GM21360 (cell line): ENCODE data around the gene GIMAP1.
"Not testable (repeated sequence)": the region's sequence is repeated elsewhere in the genome, so short reads cannot be mapped to it uniquely, and the experiment has no call there.

ENCODE experiments used
- ATAC-seq: cut with Tn5 transposase; IDR thresholded peaks from one replicate; pipeline ENCODE4 v1.9.1; 2021; ENCODE audit warnings: mild to moderate bottlenecking, moderate library complexity; ENCODE audit not compliant: unreplicated experiment

GIMAP1 gene

DNA sequence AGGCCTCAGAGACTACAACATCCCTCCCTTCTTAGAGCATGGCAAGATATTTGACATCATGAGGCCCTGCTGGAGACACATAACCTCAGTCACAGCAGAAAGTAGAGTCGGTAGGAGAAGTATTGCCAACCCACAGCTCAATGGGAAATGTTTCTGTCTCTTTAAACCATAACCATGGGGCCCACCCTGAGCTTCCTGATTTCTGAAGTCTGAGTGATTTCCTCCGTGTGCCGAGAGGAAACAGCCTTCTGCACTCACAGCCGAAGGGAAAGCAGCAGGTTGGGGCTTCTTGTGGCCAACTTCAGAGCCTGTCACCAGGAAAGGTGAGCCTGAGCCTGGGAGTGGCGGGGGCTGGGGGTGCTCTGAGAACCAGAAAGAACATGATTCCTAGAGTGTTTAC lies at the start of gene GIMAP1:
Gene GIMAP1, plus strand, starts transcription at position 246 of the 400 bp plus-strand sequence. CDS start 2,435 bp downstream, outside the sequence.
- ATAC-seq, result peak; percentile 62

DNA sequence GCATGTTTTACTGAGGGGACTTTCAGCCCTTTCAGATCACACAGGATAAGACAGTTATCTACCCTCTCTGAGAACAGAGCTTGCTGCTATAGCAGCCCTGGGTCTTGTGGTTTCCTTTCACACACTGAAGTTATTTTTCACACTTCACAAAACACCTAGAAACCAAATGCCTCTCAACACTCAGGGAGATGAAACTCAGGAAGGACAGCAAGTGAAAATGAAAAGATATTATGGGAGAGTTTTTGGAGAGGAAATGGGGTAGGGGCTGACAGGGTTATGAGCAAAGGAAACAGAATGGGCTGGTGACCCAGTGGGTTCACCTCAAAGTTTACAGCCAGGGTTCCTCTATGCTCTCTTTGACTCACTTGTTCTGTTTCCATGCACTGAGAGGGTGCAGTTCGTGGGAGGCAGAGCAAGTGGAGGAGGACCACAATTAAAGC lies 47.9 kb upstream of the GIMAP1 start:
- ATAC-seq, result peak; percentile 75

DNA sequence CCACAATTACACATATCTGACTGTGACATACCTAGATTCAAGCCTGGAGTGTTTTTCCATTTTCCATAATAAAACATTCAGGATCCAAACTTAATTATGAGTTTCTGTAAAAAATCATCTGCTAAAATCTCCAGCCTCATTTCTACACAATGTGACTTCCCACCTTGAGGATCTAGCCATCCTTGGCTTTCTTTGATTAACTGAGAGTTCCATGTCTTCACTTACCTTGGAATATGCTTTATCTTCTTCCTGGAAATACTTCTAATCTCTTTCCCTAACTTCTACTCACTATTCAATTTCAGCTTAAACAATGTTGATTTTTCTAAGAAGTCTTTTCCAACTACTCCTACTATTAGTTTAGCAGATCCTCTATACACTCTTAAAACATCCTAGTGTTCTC lies 47.4 kb upstream of the GIMAP1 start:
- ATAC-seq, result no peak

DNA sequence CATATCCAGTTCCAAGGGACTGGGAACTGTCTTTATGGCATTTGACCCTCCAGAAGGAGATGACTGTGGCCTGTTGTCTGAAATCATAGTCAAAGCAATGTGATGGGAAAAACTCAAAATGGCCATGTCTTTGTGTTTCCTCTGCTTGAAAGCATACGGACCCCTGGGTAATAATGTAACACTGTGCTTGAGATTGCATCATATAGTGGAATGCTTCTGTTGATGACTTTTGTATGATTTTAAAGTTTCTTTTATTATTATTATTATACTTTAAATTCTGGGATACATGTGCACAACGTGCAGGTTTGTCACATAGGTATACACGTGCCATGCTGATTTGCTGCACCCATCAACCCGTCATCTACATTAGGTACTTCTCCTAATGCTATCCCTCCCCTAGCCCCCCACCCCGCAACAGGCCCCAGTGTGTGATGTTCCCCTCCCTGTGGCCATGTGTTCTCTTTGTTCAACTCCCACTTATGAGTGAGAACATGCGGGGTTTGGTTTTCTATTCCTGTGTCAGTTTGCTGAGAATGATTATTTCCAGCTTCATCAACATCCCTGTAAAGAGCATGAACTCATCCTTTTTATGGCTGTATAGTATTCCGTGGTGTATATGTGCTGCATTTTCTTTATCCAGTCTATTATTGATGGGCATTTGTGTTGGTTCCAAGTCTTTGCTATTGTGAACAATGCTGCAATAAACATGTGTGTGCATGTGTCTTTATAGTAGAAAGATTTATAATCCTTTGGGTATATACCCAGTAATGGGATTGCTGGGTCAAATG lies 44.4 kb upstream of the GIMAP1 start:
- ATAC-seq, result not testable (repeated sequence)

DNA sequence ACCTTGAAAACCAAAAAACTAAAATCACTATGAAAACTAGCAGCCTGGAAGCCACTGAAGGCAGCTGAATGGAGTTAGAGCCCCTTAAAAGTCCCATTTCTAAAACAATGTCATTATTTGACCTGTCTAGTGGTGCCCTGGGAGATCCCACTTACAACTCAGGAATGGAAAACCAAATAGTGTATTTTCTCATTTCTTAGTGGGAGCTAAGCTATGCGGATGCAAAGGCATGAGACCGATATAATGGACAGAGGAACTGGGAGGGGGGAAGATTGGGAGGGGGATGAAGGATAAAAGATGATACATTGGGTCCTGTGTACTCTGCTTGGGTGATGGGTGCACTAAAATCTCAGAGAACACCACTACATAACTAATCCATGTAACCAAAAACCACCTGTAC lies 40.7 kb upstream of the GIMAP1 start:
- no peak for ATAC-seq

DNA sequence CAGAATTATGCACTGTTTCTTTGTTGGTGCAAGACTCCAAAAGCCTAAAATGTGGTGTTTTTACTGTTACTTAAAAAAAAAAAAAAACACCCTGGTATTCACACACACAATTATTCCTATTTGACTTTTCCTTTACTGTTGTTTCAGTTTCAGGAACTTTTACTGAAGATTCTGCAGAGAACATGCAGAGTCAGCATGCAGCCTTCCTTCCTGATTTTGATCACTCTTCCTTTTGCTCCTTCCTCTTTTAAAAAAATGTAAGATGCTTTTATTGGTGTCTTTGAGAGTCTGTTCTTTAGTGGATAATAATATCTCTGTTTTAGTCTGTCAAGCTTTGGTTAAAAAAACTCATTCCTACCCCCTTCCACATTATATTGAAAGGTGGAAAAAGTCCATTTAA lies 40.1 kb upstream of the GIMAP1 start:
- ATAC-seq, result not testable (repeated sequence)

DNA sequence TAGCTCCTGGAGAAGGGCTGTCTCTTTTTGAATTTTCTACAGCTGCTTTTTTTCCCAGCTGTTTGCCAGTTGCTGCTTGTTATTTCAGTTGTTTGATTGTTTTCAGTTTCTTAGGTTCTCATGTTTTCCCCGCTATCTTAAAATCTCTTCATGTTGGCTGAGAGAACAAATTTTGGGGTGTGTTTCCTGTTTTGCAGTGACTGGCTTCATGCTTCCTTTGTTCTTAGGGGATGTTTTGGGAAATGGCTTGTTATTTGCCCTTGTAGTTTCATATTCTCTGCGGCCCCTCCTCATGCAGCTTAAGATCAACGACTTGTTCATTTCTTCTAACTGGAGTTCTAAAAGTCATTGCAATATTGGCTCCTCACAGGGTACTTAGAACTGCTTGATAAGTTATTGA lies 39.6 kb upstream of the GIMAP1 start:
- ATAC-seq, result not testable (repeated sequence)

DNA sequence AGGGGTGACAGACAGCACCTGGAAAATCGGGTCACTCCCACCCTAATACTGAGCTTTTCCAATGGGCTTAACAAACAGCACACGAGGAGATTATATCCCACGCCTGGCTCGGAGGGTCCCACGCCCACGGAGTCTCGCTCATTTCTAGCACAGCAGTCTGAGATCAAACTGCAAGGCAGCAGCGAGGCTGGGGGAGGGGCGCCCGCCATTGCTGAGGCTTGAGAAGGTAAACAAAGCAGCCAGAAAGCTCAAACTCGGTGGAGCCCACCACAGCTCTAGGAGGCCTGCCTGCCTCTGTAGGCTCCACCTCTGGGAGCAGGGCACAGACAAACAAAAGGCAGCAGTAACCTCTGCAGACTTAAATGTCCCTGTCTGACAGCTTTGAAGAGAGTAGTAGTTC lies 37.8 kb upstream of the GIMAP1 start:
- not testable (repeated sequence) for ATAC-seq

DNA sequence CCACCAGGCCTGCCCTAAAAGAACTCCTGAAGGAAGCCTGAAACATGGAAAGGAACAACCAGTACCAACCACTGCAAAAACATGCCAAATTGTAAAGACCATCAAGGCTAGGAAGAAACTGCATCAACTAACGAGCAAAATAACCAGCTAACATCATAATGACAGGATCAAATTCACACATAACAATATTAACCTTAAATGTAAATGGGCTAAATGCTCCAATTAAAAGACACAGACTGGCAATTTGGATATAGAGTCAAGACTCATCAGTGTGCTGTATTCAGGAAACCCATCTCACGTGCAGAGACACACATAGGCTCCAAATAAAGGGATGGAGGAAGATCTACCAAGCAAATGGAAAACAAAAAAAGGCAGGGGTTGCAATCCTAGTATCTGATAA lies 36.0 kb upstream of the GIMAP1 start:
- ATAC-seq, result not testable (repeated sequence)

DNA sequence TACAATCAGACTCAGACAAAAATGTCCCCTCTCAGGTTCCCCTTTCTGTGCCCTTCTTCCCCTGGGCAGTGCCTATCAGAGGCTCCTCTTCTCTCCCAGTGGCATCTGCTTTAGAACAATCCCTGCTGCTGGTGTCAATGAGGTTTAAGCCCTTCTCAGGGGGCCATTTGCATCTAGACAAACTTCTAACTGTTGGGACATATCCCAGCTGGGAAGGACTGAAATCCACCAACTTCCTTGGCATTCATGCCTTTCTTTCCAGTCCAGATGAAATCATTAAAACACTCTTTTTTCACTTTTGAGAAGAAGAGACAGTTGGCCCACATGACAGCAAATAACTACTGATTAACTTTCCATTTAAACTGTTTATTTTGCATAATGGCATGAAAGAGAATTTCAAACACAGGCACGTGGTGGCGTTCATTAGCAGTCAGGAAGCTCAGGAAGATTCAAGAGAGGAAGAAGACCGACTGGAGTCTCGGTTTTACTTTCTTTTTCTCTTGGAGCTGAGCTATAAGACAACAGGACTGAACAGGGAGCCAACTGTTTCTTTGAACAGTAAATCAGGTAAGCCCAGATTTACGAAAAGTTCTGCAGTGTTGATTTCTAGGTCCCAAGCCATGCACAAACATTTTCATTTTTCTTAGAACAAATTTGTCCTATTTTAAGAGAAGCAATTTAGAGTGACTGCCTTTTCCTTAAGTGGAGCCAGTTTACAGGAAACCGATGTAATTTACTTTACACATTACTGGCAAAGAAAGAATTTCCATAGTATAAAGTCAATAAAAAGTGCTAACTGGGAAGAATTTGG lies 31.0 kb upstream of the GIMAP1 start, which contains the start of gene GIMAP2:
Gene GIMAP2, plus strand, starts transcription at position 488 of the 811 bp plus-strand sequence. CDS start 1,354 bp downstream, outside the sequence.
- ATAC-seq, result peak; percentile 87

DNA sequence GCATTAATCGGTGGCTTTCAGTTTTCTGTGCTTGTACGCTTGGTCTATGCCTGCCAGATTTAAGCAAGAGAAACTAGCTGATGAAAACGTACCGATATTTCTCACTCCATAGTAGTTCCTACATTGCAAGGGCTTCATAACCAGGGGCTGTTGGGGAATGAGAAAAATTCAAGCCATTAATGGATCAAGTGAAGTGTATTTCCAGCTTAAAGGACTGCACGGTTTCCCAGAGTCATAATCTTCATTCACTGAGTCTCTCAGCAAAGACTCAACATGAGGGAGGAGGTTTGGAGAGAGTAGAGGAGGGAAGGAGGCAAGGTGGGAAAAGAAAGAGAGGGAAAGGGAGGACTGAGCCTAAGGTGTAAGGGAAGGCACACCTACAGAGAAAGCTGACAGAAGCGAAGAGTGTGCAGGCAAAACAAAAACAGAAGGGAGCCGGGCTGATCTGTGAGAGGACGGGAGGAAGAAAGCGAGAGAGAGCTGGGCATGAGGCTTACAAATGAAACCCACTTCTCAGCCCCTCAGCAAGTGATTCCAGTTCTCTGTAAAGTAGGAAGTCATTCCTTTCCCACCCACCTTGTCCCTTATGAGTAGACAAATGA lies 30.3 kb upstream of the GIMAP1 start:
- ATAC-seq, result peak; percentile 32

DNA sequence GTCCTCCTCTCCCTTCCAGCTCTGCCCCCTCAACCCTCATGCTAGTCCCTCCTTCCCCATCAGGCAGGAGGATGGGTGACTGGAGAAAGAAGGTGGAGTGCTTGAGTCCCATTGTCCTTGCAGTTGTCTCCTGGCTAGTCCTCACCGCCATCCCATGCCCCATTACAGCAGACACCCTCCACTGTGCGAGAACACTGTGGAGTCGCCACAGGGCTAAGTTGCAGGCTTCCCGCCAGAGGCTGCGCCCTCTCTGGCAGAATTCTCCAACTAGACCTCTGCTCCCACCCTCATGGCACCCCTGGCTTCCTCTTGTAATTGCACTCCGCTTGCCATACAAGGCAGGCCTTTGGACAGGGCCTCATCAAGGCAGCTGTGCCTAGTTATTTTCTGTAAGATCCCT lies 27.8 kb upstream of the GIMAP1 start:
- no peak for ATAC-seq

DNA sequence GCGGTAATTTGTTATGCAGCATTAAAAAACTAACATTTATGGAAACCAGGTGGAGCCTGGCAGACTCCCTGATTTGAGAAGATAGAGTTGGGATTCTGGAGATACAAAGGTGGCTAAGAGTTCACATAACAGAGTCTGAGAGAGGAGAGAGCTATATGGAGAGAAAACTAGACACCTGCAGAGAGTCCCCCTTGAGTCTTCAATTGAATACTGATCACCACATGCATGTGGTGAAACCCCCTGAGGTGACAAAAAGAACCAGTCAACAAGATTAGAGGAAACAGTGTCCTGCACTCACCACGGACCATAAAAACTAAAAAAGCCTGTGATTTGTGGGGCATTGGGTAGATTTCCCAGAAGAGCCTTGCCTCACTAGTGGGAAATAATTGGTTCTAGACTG lies 20.8 kb upstream of the GIMAP1 start:
- ATAC-seq, result no peak

DNA sequence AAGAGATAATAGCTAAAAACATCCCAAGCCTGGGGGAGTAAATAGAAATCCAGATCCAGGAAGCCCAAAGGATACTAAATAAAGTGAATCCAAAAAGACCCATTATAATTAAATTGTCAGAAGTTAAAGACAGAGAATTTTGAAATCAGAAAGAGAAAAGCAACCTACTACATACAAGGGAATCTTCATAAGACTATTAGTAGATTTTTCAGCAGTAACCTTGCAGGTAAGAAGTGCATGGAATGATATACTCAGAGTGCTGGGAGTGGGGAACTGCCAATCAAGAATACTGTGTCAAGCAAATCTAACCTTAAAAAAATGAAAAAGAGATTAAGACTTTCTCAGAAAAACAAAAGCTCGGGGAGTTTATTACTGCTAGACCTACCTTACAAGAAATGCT lies 13.2 kb upstream of the GIMAP1 start:
- no peak for ATAC-seq

DNA sequence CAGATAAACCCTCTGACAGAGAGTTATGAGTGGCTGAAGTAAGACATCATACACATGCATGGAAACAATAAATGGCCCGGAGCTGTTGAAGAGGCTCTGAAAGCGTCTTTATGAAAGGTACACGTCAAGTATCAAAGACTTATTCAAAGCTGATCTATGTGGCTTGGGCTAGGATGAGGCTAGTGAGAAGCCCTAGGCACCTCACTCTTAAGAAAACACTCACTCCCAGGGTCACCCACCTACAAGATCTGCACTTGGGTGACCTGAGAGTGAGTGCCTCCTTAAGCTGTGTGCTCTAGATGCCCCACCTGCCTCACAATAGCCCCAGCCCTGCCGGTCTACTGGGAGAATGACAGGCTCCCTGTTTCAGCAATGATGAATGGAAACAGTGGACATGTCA lies 1.1 kb upstream of the GIMAP1 start:
- no peak for ATAC-seq

DNA sequence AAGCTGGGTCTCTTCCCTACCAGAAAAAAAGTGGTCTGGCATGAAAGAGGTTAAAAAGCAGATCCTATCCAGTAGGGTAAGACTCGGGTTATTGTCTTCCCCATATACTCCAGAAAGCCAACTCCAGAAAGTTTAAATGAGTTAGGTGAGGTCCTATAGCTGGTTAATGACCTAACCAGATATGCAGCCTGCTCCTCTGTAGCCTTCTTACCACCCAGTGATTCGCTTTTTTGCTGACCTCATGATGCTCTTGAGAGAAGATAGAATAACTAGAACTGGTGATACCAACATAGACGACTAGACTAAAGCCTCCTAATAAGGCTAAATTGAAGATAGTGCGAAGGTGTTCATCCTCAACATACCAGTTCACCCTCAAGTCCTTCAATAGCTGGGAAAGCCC lies 675 bp upstream of the GIMAP1 start:
- ATAC-seq, result no peak

DNA sequence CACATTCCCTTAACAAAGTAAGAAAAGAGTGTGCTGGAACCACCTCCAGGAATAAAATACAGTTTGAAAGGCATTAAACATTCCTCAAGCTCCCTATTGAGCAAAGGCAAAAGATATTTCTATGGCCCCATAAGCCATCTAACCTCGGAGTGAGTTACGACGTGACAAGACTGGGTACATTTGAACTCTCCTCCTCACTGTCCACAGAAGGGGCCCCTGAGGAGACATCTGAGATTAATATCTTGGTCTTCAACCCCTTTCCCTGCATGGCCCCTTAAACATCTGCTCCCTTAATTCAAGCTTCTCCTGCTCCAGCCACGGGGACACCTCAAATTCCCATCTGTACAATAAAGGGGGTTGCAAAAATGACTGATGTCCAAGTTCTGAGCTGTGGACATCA lies 526 bp downstream of the GIMAP1 start:
- no peak for ATAC-seq

DNA sequence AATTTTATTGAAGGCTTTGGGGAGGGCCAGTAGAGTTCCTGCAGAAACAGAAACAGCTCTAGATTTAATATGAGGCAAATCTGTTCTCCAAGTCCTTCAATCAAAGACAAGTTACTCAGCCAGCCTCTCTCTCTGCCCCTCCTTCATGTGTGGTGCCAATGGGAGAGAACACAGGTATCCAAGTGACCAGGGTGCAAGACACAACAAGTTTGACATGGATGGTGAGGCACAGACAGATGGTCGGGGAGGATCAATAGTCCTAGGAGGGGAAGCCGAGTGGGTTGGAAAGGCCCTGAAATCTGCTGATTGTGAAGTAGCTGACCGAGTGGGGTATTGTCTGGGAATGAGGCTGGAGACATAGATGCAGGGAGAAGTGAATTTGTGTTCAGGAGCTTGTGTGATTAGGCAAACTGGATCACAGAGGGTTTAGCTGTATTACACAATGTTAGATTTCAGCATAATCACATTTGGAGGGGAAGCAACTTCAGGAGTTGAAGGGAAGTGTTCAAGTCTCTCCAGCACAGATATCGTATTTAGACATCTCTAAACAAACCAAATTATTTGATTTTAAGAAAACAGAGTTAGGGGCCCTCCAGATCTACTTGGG lies 1.5 kb downstream of the GIMAP1 start:
- ATAC-seq, result no peak

DNA sequence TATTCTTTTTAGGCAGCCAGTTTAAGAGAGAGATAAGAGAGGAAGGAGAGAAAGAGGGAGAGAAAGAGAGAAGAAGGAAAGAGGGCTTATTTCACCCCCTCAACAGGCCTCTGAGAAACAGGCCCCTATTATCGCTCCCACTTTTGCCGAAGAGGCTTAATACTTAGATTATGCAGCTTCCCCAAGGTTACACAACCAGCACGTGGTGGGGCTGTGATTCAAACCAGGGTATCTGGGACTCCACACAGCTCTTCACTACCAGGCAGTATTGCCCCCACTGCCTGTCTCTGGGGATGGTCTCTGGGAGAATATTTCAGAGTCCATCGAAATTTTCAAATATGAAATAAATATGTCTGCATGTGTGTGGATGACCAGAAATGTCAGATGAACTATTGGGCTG lies 3.0 kb downstream of the GIMAP1 start:
- no peak for ATAC-seq

DNA sequence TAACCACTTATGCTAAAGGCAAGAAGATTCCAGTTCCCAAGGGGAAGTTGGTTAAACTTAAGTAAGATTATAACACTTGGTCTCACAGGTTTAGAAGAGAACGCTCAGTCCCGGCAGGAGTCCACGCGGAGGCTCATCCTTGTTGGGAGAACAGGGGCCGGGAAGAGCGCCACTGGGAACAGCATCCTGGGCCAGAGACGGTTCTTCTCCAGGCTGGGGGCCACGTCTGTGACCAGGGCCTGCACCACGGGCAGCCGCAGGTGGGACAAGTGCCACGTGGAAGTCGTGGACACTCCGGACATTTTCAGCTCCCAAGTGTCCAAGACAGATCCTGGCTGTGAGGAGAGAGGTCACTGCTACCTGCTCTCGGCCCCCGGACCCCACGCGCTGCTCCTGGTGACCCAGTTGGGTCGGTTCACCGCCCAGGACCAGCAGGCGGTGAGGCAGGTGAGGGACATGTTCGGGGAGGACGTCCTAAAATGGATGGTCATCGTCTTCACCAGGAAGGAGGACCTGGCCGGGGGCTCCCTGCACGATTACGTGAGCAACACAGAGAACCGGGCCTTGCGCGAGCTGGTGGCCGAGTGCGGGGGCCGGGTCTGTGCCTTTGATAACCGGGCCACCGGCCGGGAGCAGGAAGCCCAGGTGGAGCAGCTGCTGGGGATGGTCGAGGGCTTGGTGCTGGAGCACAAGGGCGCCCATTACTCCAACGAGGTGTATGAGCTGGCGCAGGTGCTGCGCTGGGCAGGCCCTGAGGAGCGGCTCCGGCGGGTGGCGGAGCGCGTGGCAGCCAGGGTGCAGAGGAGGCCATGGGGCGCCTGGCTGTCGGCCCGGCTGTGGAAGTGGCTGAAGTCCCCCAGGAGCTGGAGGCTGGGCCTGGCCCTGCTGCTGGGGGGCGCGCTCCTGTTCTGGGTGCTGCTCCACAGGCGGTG lies 3.8 kb downstream of the GIMAP1 start:
- ATAC-seq, result no peak
